Endometrial microvascular endothelial cells (primary cell): ENCODE measurements around the gene IL1RN. TPM values are rescaled to one million over a fixed set of nuclear protein-coding genes. Genes with fewer than 3 reads are reported as not detected.

ENCODE experiments used
- in situ Hi-C: cut with HindIII; loops from 2 replicates; pipeline ENCODE4 v1.10.0; 2017; ENCODE audit warnings: low sequenced_read_pairs, low pct_unique_long_range_greater_than_20kb; ENCODE audit errors: inconsistent ontology term
- total RNA-seq: library from RNA; depleted of rRNA; stranded (reverse); fragments of >200 nt; gene quantifications from one replicate; pipeline ENCODE4 v1.2.3, GENCODE V29; 2015; ENCODE audit errors: inconsistent ontology term

Gene IL1RN
- total RNA-seq, 1 donor from 2014 or later: 0.28 TPM

- in situ Hi-C loops: no loop called here
Observed at GRCh38 chr2:113148606-113149552, 21.5 kb downstream of the IL1RN start.

GRCh38 chr2:113149553-113150257, 22.3 kb downstream of the IL1RN start:
- in situ Hi-C loops: no loop called here

- in situ Hi-C loops: no loop called here
Observed at GRCh38 chr2:113150258-113150601, 22.8 kb downstream of the IL1RN start.

- in situ Hi-C loops: no loop called here
Observed at GRCh38 chr2:113155331-113155730, 27.9 kb downstream of the IL1RN start.

GRCh38 chr2:113156278-113157117, 29.1 kb downstream of the IL1RN start:
- in situ Hi-C loops: no loop called here

- in situ Hi-C loops: no loop called here
Observed at GRCh38 chr2:113157118-113157896, 29.9 kb downstream of the IL1RN start.

GRCh38 chr2:113157897-113158753, 30.7 kb downstream of the IL1RN start:
- in situ Hi-C loops: no loop called here

- in situ Hi-C loops: no loop called here
Observed at GRCh38 chr2:113158884-113159553, 31.6 kb downstream of the IL1RN start.

GRCh38 chr2:113160248-113160647, 32.9 kb downstream of the IL1RN start:
- in situ Hi-C loops: no loop called here

- in situ Hi-C loops: no loop called here
Observed at GRCh38 chr2:113160962-113161361, 33.6 kb downstream of the IL1RN start.

- in situ Hi-C loops: no loop called here
Observed at GRCh38 chr2:113162173-113162572, 34.8 kb downstream of the IL1RN start.

- in situ Hi-C loops: no loop called here
Observed at GRCh38 chr2:113162869-113163268, 35.5 kb downstream of the IL1RN start.

- in situ Hi-C loops: no loop called here
Observed at GRCh38 chr2:113164215-113164929, 37.0 kb downstream of the IL1RN start.

GRCh38 chr2:113164930-113165585, 37.7 kb downstream of the IL1RN start:
- in situ Hi-C loops: no loop called here

GRCh38 chr2:113166187-113166645, 38.8 kb downstream of the IL1RN start:
- in situ Hi-C loops: no loop called here
